ENCODE data around the gene GPR143. TPM values are rescaled to one million over a fixed set of nuclear protein-coding genes. Genes with fewer than 3 reads are reported as not detected.

The GPR143 gene
- total RNA-seq, 2 experiments from 2014 or later, result not detected

DNA sequence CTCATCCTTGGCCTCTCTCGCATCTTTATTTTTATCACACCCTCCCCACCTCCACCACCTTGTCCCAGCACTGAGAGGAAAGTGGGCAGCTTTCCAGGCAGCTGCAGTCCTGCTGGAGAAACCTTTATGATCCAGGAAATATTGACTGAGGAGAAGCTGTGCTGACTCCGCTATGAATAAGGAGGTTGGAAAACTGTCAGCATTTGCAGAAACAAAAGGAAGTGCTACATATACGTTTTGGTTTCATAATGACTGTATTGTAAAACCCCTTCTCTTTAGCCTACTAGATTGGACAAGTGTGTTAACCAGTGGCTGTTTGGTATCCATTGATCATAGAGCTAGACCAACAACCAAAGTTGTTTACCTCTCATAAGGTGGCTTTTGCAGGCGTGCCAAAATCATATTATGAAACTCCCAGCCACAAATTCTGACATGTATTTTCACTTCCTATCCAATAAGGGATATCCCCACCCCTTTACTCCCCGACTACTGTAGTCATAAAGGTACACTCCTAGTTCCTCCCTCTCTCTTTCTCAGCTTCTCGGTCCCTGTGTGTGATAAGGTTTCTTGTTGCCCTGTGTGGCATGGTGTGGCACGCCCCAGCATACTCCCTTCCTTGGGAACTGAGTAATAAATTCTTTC is 88.4 kb downstream of the GPR143 start:
- H3K27me3 Mint-ChIP-seq, result no peaks in the 10 kb centered on the region
- H3K4me3 Mint-ChIP-seq, result no peak overlapping the region
- H3K4me1 Mint-ChIP-seq, result peaks cover 22% of the 10 kb centered on the region
- DNase-seq, result peak; percentile 21
- peaks cover 38% of the 10 kb centered on the region for H3K36me3 Mint-ChIP-seq
- peaks cover 4% of the 10 kb centered on the region for H3K9me3 Mint-ChIP-seq
- peak overlapping the region; percentile 72 for H3K27ac Mint-ChIP-seq

DNA sequence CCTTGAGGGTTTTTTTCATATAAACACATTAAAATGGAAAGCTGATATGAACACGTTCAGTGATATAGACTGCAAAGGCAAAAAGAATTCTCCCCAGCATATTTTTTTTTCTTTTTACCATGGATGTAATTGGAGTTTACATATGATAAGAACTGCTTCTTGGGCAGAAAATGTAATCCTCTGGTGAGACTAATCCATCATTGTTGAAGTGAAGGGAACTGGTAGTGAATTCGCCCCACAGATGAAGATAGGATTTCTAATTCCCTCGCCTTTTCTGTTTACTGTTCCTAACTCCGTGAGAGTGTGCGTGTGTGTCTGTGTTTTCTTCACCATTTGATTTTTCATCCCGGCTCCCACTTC is 88.9 kb downstream of the GPR143 start:
- Mint-ChIP-seq H3K4me1 (peaks cover 23% of the 10 kb centered on the region), H3K27ac (peak overlapping the region; percentile 72), H3K9me3 (peaks cover 4% of the 10 kb centered on the region), H3K36me3 (peaks cover 40% of the 10 kb centered on the region), H3K4me3 (no peak overlapping the region), H3K27me3 (no peaks in the 10 kb centered on the region)
- DNase-seq, result no peak

DNA sequence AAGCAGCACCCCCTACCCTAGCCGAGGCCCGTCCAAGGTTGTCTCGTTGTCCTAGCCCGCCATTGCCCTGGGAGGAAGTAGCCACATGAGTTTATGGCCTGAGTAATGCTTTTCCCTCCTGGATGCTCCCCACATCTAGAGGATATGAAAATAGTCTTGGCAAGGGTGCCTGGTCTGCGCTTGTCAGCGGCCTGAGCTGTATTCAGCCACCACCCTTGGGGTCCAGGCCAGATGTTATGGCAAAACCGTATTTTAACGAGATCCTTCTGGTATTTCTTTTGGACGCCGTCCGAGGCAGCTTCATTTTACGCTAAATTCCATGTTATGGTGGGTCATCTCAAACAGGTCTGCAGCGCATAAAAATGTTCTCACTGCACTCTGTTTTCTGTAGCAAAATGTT is 89.3 kb downstream of the GPR143 start:
- DNase-seq, result no peak
- H3K4me3 Mint-ChIP-seq, result no peak overlapping the region
- peaks cover 4% of the 10 kb centered on the region for H3K9me3 Mint-ChIP-seq
- H3K4me1 Mint-ChIP-seq, result peaks cover 23% of the 10 kb centered on the region
- H3K36me3 Mint-ChIP-seq, result peaks cover 40% of the 10 kb centered on the region
- no peak overlapping the region for H3K27ac Mint-ChIP-seq
- no peaks in the 10 kb centered on the region for H3K27me3 Mint-ChIP-seq

Other genes with a start within 250 kb of the GPR143 start
- gene SHROOM2, start 20.6 kb upstream of the GPR143 start, total RNA-seq, result not detected
- not detected for gene CLDN34, start 201.5 kb upstream of the GPR143 start, total RNA-seq